ENCODE data around the gene ABCG8.
"Not testable (repeated sequence)": the region's sequence is repeated elsewhere in the genome, so short reads cannot be mapped to it uniquely, and the experiment has no call there.

ABCG8 gene

DNA sequence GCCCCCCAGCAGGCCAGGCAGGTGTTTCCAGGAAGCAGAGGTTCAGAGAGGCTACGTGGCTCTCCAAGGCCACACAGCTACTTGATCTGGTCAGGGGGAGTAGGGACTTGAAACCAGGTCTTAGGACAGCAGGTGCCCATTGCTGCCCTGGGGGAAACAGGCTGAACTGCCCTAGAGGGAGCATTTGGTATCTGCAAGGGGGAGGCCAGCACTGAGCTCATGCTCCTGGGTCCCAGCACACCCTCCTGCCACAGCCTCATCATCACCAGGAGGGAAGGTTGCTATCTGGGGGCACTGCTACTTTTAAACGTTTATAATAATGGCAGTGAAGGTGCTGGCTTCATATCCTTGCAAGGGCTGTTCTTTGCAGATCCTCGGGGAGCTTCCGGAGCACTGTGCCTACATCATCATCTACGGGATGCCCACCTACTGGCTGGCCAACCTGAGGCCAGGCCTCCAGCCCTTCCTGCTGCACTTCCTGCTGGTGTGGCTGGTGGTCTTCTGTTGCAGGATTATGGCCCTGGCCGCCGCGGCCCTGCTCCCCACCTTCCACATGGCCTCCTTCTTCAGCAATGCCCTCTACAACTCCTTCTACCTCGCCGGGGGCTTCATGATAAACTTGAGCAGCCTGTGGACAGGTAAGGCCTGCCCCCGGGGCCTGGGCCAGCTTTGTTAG, 36.1 kb downstream of the ABCG8 start:
- DNase-seq, result no peak

DNA sequence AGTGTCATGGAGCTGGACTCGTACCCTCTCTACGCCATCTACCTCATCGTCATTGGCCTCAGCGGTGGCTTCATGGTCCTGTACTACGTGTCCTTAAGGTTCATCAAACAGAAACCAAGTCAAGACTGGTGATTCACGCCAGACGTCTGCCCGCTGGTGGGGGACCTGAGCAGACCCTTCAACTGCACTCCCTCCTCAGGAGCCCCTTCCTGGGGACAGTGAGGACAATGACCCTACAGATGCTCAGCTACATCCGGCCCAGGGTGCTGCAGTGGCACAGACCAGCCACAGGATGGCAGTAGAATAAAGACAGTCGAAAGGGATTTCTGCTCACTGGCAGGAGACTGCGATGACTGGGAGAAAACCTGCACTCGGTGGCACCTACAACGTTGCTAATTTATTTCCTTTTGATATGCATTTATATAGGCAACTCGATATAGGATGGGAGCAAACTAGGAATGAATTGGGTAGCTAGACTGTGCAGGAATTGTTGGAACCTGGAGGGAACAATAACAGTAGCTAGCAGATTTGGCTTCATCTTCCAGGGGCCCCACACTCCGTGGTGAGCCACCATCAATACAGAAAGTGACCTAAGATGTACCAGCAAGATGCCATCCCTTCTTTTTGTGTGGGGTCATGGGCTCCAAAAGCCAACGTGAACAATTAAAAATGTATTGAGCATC, 39.2 kb downstream of the ABCG8 start:
- DNase-seq, result no peak

DNA sequence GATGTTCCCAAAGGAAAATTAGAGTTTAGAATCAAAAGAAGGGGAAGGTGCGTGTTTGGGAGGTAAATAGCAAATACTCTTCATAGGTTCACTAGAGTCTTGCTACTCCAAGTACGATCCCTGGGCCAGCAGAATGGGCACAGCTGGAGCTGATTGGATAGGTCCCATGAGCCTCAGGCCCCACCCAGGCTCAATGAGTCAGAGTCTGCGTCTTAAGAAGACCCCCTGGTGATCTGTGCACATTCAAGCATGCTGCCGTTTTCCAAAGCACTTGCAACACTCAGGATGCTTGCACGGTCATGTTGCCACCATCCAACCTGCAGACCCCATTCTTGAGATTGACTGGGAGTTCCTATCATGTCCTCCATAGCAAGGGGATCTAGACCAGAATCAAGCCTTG, 40.5 kb downstream of the ABCG8 start:
- DNase-seq, result no peak

DNA sequence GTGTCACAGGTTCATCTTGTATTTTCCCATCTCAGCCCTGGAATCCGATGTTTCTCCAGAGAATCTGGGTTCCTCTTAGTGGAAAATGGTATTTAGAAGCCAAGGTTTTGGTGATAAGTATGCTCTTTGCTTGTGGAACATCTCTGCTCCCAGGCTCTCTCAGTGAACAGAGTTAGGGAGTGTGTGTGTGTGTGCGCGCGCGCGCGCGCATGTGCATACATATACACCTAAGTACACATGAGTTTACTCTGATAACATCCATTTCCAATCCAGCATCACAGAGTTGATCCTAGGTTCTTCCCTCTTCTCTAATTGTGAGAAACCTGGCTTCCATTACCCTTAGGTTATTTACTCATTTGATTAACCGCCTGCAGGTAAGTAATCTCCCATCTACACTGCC, 41.7 kb downstream of the ABCG8 start:
- DNase-seq, result no peak

DNA sequence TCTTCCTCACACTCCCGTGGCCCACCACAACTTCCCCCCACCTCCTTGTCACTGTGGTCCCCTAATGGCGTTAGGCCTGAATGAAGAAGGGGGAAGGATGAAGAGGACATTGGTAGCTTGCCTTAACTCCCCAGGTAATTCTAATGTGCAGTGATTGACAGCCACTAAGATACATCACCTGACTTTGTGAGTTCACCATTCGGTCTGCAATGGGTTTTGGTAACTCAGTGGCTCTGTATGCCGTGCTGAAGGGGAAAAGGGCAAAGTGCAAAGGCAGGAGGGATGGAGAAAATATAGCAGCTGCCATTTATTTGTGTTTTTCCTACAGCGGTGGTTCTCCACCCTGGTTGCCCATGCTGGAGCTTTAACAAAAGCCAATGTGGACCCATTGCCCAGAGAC, 42.2 kb downstream of the ABCG8 start:
- DNase-seq, result no peak

DNA sequence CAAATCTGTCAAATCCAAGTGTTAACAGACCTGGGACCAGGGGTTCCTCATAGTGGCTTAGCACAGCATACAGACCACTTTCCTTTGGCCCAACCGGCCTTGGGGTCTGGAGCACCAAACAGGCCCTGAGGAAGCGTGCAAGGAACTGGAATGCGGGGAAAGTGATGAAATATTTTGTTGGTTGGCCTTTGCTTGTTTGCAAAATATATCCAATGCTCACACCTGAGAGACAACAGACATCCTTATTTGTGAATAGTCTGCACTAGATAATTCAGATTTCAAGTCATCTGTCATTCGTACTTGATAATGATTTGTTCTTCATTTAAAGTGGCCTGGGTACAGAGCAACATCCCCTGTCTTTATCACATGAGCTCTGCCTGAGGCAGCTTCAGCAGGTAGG, 43.5 kb downstream of the ABCG8 start:
- DNase-seq, result no peak

DNA sequence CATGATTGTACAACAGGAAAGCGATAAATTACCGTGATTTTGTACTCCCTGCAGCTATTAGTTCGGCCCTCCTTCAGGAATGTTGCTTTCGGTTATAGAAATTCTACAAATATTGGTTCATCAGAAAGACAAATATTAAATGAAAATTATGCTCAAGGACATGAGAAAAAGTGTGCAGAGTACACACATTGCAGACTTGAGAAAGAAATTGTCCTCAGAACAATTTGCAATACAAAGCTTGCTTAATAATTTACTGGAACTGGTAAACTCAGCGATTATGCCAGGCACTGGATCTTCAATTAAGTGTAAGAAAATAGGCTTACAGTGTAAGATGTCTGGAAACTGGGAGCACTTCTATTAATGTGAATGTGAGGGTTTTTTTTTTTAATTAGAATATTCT, 45.9 kb downstream of the ABCG8 start:
- no peak for DNase-seq

DNA sequence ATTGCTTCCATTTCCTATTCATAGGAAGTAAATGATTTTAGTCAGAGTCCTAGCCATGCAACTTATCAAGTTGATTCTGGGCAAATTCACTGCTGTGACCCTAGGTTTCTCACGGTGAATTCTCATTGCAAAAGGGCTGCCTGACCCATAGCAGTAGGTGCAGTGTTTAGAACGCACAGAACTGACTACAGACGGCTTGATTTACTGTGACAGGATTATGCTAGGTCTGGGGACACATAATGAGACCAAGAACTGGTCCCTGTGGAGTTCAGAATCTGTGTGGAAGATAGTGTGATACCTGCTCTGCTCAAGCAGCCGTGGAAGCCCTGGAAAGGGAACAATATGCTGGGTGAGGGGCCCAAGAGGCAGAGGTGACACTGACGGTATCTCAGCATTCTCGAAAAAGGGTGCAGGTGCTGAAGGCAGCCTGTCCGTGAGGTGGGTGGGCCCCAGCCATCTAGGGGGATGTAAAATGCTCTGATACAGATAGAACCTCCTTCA, 46.4 kb downstream of the ABCG8 start:
- DNase-seq, result no peak

DNA sequence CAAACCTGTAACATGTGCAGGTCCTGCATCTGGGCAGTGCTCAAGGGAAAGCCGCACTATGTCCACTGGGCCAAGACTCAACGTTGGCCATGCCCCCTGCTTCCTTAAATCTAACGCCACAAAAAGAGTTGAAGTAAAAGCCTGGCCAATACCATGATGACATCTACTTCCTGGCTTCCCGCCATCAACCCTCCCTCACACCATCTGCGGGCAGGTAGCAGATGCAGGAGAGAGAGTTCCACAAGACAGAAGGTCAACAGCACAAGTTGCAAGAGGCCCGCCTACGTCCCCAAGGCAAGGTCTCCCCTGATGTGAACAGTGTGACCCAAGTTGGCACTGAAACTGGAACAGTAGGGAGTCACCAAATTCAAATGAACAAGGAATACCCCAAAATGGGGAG, 48.4 kb downstream of the ABCG8 start:
- no peak for DNase-seq

DNA sequence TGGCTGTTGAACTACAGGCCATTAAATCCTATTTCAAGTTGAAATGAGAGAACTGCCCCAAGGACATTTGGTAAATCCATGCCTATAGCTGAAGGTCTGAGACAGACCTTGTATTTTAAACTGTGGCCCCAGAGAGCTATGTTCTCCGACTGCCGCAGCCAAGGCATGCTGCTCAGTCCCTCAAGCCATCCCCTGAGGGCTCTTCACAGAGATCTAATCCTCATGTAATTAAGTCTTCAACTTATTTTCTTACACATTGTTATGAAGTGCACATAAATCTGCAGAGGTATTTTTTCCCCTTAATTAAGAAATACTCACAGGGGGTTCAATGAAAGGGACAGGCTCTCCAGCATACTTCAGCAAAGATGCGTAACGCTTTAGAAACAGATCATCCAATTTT, 50.6 kb downstream of the ABCG8 start:
- no peak for DNase-seq

DNA sequence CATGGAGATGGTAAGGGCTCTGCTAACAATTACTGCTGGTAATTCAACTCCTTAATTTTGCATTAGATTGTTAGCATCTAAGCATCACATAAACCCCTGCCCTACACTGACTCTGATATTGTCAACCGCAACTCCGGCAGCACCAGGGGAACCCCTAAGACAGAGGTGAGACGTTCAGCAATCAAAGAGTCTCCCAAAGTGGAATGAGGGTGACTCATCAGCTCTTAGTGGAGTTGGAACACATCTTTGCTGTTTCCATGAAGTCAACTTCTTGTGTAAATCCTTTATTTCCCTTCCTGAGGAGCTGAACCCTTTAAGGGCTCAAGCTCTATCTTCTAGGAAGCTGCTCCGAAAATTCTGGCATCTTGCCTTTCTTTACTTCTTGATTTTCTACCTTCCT, 52.1 kb downstream of the ABCG8 start:
- no peak for DNase-seq

DNA sequence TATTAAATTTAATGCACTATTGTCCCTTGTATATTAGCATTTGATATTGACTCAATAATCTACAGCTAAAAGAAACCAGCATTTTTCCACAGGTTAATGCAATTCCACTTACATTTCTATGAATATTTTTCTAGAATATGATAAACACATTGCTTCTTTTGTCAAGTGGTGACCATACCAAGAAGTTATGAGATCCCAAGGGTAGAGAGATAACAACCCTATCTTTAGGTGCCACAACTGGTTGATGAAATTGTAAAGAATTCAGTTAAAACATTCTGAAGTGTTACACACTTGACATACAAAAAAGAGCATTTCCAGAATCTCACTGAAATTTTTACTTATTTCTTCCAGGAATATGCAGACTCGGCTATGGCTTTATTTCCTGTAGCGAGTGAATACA, 56.0 kb downstream of the ABCG8 start:
- DNase-seq, result no peak

DNA sequence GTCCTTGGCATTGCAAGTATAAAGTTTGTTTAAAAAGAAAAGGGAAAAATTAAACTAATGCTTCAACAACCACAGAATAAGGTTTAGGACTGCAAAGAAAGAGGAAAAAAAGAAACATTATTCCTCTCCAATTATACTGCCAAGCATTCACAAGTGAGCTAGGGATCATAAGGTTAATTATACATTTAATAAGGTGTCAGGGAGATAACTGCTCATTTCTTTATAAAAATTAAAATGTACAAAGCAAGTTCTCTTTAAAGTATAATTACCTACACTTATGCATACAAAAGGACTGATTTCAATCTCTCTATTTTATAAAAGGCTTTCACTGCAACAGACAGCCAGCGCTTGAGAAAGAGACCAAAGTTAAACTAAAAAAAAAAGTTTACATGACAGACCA, 58.1 kb downstream of the ABCG8 start:
- DNase-seq, result no peak

DNA sequence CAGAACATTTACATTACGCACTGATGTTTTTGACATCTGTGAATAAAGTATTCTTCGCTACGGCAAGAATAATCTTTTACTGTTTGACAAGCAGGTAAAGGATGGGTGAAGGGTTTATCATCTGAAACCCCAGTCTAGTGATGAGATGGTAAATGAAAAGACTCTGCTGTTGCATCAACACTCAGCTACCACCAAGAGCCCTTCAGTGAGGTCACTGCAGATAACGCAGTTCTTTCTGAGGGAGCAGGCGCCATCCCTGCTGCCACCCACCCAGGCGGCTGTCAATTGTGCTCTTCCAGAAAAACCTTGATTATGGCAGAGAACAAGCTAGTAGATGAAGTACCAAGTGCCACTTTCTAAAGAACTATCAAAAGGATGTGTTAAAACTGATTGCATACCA, 58.7 kb downstream of the ABCG8 start:
- no peak for DNase-seq

DNA sequence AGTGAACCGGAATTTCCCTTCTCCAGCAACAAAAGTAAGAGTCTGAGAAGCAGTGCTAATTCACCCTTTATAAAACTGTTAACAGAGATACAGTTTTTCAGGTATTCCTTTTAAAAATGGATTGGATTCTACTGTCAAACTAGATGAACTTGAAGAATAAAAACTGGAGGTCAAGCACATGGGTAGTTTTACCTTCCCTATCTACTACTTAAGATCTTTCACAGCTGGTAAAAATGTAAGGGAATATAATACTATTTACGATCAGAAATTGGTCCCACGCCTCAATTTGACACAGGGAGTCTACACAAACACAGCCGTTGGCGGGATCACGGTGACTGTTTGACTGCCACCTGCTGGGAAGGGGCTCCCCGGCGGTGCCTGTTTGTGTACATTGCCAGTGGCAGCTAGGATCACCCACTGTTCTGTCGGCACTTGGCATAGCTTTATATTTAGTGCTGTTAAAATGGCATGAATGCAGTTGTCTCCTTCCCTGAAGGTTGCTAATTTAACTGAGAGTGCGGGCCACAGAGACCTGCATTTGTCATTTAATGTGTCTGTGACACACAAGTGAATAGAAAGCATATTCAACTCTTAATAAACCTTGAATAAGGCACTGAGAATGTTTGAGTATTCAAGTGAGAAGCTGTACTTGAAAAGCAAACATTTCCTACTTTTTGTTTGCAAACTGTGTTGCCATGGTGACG, 59.5 kb downstream of the ABCG8 start:
- DNase-seq, result no peak

DNA sequence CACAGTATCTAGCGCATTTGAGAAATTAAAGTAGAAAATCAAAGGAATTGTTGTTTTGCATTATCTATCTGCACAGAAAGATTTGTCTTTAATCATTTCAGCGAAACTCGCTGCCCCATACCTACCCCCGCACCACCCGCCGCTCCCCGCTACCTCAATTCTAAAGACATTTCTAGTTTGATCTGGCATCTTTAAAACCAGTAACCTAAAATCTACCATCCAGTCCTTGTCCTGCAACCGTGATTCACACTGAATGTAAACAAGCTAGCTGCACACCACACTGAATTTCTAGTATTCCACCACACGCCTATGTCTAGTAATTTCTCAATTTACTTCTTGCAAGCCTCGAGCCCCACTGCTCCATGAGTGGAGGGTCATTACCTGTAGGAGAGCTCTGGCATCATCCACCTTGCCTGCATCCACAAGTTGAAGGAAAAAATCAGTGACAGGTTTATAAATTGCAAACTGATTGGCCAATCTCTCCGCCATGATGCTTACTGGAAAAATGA, 60.1 kb downstream of the ABCG8 start:
- no peak for DNase-seq

DNA sequence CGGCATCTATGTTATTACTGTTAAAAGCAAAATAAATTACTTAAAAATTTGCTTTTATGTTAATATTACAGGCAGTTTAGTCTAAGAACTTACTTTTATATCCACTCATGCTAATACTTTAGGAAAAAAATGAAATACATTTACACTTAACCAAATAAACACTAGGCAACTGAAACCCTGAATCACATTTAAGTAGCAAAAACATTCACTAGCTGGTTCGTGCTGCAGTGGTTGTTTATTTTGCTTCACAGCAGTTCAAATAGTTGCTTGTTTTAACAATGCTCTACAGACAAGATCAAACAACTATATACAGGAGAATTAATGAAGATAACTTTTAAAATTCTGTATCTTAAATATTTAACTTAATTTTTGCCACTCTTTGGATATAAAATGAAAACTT, 60.8 kb downstream of the ABCG8 start:
- no peak for DNase-seq

DNA sequence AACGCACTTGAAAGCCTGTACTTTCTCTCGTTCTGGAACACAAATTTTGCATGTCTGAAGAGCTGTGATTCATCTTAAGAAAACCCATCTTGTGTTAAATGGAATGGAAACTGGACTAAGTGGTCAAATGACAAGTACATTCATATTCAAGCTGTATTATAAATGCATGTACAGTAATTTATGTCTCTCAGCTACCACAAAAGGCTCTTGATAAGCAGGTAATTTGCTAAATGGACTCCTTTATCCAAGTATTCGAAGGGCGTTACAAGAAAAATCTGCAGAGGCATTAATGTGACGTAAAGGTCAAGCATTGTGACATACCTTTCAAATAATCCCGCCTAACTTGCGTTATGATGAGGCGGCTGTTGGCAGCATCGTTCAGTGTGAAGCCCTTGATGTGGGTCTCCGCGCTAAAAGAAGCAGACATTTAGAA, 66.6 kb downstream of the ABCG8 start:
- DNase-seq, result no peak

DNA sequence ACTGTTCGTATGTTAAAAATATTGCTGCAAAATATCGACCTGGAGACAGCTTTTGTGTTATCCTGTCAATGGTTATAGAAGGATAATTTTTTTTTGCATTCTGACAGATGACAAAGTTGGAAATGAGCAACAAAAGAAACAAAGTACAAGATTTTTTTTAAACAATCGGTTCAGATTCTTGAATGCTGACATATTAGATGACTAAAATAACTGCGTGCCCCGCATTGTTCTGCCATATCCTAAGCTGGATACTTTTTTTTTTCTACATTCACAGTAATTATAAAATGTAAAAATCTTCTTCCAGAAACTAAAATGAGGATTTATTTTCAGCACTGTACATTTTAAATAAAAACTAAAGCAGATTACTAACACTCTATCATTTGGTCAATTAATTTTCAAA, 67.1 kb downstream of the ABCG8 start:
- no peak for DNase-seq

DNA sequence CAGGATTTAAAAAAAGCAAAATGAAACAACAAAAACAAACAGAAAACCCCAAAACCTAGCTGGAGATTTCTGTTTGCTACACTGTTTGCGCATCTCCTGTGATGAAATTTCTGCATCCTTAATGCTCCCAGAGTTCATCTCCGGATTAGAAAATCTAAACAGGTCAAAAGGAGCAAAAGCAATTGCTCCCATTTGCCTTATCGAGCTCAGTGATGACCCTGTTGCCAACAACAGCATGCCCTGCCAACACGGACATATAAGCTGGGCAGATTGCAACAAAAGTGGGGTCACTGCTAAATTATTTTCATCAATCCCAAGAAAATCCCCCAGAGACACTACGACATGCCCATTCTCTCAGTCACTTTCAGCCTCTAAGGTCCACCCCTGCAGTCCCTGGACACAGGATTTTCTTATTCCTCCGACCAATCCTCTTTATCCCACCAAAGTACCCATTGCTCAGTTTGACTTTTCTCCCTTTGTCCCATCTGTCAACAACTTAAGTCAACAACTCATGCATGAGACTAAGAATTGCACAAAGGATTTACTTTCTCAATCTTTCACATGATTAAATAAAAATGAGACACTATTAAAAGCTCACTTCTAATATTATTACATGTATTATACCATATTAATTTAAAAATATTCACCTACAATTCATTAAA, 67.8 kb downstream of the ABCG8 start:
- DNase-seq, result no peak

DNA sequence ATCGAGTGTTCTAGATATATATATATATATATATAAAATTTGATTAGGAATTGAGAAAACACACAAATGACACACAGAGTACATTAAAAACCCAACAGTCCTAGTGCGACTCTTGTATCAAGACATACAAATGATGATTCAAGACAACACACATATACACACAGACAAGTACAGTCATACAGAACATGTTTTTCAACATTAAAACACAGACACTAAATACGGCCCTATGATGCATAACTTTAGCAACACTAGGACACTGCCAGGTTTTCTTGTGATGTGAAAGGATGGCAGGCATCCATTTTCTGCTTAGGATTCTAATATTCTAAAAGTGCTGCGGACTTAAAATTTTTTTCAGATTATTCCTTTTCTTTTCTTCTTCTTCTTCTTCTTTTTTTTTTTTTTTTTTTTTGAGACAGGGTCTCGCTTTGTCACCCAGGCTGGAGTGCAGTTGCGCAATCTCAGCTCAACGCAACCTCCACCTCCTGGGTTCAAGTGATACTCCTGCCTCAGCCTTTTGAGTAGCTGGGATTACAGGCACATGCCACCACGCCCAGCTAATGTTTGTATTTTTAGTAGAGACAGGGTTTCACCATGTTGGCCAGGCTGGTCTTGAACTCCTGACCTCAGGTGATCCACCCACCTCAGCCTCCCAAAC, 72.5 kb downstream of the ABCG8 start:
- DNase-seq, result not testable (repeated sequence)

DNA sequence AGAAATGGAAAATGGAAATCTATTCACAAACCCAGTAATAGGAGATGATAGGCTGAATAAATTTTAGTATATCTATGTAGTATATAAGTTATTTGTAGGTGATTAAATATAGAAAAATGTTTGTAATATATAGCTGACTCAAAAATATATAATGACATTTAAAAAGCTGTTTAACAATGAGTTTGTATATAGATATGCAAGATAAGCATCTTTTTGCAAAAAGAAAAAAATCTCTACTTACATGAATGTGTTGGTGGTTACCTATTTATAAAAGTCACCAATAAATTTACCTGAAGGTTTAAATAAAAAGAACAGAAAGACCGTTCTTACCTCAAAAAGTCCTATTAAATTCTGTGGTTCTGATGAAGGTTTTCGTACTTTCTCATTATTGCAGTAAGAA, 85.7 kb downstream of the ABCG8 start:
- no peak for DNase-seq

DNA sequence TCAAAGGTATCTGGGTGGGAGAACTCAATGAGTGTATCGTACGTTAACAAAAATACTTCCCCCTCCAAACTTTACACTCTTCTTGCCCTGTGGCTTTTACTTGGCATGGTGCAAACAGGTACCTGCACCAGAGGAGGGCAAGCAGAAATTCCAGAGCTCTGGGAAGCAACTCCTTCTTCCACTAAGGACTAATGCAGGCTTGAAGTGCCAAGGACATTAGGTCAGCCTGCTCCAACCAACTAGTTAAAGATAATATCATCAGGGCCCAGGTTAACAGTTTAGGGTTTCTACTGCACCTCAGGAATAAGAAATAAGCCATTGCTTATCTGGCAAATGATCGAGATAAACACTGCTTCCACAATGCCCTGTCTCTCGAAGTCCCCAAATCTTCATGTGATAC, 86.7 kb downstream of the ABCG8 start:
- no peak for DNase-seq

Data from cortex of kidney (tissue), 1 donor.